ENCODE results near the gene STARD8. TPM values are rescaled to one million over a fixed set of nuclear protein-coding genes. Genes with fewer than 3 reads are reported as not detected.
"Not testable (repeated sequence)": the region's sequence is repeated elsewhere in the genome, so short reads cannot be mapped to it uniquely, and the experiment has no call there.

The STARD8 gene
- total RNA-seq, 2 donors from 2014 or later = 0.27 to 0.43 TPM

DNA sequence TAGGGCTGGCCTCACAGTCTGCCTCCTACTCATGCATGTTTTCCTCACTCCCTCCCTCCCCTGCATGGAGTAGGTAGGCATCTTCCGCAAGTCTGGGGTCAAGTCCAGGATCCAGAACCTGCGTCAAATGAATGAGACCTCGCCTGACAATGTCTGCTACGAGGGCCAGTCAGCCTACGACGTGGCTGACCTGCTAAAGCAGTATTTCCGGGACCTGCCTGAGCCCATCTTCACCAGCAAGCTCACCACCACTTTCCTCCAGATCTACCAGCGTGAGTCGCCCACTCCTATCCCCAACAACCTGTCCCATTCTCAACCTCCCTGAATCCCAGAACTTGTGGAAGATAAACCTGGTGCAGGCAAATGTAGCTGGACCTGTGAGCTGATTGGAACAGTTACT is 73.4 kb downstream of the STARD8 start:
- no peak overlapping the region for H3K27ac Mint-ChIP-seq
- ATAC-seq (no peak), DNase-seq (ENCODE audit: low spot score in 2 of 2) (no peak)
- H3K9me3 Mint-ChIP-seq = no peaks in the 10 kb centered on the region
- no peaks in the 10 kb centered on the region for H3K36me3 Mint-ChIP-seq

DNA sequence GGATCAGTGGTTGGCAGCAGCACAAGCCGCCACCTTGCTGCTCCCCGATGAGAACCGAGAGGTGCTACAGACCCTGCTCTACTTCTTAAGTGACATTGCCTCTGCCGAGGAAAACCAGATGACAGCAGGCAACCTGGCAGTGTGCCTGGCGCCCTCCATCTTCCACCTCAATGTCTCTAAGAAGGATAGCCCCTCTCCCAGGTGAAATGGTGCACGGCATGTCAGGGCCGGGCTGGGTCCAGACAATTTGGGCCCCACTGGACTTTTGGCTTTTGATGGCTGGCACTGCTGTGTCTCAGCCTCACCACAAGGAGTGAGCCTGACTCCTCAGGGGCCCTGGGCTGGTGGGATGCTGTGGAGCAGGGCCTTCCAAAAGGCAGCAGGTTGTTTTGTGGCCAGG is 74.1 kb downstream of the STARD8 start:
- no peak for ATAC-seq
- Mint-ChIP-seq H3K36me3 (no peaks in the 10 kb centered on the region), H3K27ac (no peak overlapping the region), H3K9me3 (no peaks in the 10 kb centered on the region)
- no peak for DNase-seq (ENCODE audit: low spot score in 2 of 2)

DNA sequence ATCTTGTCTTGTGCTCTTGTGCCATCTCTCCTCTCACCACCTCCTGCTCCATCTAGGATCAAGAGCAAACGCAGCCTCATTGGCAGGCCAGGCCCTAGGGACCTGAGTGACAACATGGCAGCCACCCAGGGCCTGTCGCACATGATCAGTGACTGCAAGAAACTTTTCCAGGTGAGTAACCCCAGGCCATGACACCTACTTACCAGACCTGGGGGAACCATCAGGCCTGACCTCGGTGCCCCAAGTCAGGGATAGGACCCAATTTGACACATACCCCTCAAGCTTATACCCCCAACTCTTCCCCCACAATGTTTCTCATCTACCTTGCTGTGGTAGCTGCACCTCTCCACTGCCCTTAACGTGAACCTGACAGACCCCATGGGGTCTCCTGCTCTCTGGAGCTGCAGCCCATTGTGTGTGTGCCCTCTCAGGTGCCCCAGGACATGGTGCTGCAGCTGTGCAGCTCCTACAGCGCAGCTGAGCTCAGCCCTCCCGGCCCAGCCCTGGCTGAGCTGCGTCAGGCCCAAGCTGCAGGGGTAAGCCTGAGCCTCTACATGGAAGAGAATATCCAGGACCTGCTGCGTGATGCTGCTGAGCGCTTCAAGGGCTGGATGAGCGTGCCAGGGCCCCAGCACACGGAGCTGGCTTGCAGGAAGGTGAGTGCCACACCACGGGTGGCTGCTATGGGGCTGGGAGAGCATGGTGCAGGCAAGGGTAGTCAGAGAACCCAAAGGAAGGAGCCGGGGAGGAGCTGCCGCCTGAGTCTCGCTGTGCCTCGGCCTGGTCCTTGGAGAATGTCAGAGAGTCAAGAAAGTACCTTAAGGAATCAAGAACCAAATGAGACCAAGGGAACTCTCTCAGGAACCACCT is 74.8 kb downstream of the STARD8 start:
- Mint-ChIP-seq H3K27ac (no peak overlapping the region), H3K9me3 (no peaks in the 10 kb centered on the region), H3K36me3 (no peaks in the 10 kb centered on the region)
- no peak for ATAC-seq
- DNase-seq (ENCODE audit: low spot score in 2 of 2) = no peak

DNA sequence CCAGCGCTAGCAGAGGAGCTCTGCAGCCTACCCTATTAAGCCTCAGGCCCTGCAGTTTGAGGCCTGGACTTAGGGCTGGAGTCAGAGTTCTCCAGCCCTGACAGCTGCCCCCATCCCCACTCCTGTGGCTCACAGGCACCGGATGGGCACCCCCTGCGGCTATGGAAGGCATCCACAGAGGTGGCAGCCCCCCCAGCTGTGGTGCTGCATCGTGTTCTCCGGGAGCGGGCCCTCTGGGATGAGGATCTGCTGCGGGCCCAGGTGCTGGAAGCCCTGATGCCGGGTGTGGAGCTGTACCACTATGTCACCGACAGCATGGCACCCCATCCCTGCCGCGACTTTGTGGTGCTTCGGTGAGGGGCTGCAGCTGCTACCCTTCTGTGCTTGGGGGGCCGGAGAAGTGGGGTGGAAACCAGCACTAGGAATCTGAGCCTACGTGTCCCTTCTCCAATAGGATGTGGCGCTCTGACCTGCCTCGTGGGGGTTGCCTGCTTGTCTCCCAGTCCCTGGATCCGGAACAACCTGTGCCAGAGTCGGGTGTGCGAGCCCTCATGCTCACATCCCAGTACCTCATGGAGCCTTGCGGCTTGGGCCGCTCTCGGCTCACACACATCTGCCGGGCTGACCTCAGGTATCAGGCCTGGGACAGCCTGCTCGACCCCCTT is 76.2 kb downstream of the STARD8 start:
- Mint-ChIP-seq H3K36me3 (no peaks in the 10 kb centered on the region), H3K27ac (no peak overlapping the region), H3K9me3 (no peaks in the 10 kb centered on the region)
- DNase-seq (ENCODE audit: low spot score in 2 of 2) (no peak), ATAC-seq (no peak)

DNA sequence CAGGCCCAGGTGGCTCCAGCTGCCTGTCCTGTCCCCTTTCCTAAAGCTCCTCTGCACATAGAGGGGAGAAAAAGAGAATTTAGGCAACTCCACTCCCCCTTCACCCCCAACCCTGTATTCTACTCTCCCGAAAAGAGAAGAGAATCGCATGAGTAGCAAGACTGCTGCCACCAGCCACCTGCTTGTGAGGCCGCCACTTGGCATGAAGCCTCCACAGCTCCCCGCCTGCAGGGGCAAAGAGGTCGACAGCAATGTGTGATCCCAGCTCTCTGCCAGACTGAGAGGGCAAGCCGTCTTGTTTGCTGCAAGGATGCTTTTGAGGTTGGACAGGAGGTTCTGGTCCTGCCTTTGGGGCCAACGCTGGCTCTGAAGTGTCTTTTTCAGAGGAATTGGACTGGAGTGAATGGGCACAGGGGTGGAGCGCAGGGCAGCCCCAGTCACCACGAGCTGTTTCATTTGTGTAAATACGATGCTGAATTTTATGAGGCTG is 77.1 kb downstream of the STARD8 start:
- Mint-ChIP-seq H3K9me3 (no peaks in the 10 kb centered on the region), H3K36me3 (no peaks in the 10 kb centered on the region), H3K27ac (no peak overlapping the region)
- DNase-seq (ENCODE audit: low spot score in 2 of 2) = no peak
- ATAC-seq = no peak

DNA sequence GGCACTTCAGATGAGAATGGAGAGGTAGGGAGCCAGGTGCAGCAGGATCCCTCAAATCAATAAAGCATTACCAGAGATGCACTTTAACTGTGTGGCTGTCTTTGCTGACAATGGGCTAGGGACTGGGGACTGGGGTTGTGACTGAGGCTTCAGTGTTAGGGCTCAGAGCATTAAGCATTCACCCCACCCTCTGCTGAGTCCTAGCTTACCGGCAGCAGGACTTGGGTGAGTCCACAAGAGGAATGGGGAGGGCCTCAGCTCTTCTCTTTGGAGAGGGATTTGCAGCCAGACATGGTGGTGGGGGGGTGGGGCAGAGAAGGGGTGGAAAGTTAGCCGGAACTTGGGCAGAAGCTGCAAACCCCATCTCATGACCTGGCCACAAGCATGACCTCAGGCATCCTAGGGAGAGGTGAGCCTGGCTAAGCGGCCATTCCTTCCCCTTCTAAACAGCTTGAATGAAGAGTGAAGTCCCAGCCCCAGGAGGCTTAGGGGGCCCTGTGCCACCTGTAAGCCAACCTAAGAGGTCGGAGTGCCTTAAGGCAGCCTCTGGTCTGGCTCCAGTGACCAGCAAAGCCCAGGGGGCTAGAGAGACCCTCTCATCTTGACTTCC is 78.4 kb downstream of the STARD8 start:
- Mint-ChIP-seq H3K36me3 (no peaks in the 10 kb centered on the region), H3K27ac (no peak overlapping the region), H3K9me3 (no peaks in the 10 kb centered on the region)
- ATAC-seq (no peak), DNase-seq (ENCODE audit: low spot score in 2 of 2) (no peak)

DNA sequence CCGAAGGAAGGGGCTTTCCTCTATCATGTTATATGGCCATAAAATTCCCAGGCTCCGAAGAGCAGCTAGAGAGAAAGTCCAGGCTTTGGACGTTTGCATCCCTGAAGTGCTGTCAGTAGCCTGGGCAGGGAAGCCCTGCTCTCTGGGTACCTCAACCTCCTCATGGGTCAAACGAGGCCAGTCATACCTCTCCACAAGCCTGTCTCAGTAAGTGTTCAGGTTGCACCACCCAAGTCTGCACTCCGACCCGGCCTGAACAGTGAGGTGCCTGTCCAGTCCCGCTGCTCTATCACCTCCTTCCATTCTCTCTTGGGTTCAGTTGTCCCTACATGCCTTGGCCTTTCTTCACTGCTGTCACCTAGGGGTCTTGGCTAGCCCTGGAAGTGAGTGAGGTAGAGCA is 78.9 kb downstream of the STARD8 start:
- no peak for DNase-seq (ENCODE audit: low spot score in 2 of 2)
- H3K27ac Mint-ChIP-seq = no peak overlapping the region
- no peaks in the 10 kb centered on the region for H3K9me3 Mint-ChIP-seq
- no peaks in the 10 kb centered on the region for H3K36me3 Mint-ChIP-seq
- no peak for ATAC-seq

DNA sequence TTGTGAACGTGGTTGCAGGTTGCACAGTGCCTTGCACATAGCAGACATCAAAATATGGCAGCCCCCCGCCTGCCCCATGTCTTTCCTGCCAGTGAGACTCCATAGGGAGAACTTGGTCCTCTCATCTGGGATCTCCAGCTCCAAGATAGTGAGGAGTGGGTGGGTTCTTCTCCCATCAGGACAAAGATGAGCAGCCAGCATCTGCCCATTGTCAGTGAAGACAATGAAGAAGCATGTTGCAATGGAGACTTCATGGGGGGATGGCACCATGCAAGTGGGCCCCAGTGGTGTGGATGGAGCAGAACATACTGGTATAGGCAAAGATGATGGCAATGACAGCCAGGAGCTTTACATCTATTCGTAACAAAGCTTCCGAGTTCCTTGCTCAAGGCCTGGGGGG is 80.2 kb downstream of the STARD8 start:
- ATAC-seq = no peak
- Mint-ChIP-seq H3K27ac (no peak overlapping the region), H3K36me3 (no peaks in the 10 kb centered on the region), H3K9me3 (no peaks in the 10 kb centered on the region)
- no peak for DNase-seq (ENCODE audit: low spot score in 2 of 2)

DNA sequence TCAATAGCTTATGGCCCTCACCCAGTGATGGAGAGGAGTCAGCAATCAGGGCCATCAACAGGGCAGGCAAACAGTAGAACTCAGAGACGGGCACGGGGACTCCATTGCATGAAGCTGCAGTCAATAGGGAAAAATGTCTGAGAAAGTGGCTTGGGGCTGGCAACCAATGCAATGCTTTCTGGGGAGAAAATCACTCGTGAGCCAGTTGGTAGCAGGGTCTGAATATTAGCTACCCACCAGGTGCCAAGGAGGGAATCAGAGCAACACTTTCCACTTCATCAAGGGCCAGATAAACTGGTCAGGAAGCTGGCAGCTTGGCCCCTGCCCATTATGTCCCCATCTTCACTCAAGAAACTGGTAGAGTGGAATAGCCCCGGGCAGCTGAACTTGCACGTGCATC is 80.7 kb downstream of the STARD8 start:
- H3K9me3 Mint-ChIP-seq = no peaks in the 10 kb centered on the region

DNA sequence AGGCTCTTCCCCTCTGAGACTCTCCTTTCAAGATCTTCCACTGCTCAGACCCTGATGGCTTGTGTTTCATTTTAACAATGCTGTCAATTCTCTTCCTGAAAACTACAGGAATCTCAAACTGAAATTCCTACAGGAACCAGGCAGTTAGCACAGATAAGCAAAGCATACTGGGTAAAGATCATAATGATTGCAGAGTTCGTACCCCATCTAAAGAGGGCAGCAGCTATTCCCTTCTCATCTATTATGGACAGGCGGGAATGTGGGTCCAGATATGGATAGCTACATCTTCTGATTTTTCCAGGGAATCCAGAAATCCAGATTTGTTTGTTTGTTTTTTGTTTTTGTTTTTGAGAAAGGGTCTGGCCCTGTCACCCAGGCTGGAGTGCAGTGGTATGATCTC is 83.8 kb downstream of the STARD8 start:
- no peaks in the 10 kb centered on the region for H3K9me3 Mint-ChIP-seq
- H3K27ac Mint-ChIP-seq = no peak overlapping the region
- no peak for ATAC-seq
- no peaks in the 10 kb centered on the region for H3K36me3 Mint-ChIP-seq
- no peak for DNase-seq (ENCODE audit: low spot score in 2 of 2)

More for the DNA sequence above, 80.7 kb downstream of the STARD8 start:
- Mint-ChIP-seq H3K36me3 (no peaks in the 10 kb centered on the region), H3K27ac (no peak overlapping the region)
- ATAC-seq (no peak), DNase-seq (ENCODE audit: low spot score in 2 of 2) (no peak)

DNA sequence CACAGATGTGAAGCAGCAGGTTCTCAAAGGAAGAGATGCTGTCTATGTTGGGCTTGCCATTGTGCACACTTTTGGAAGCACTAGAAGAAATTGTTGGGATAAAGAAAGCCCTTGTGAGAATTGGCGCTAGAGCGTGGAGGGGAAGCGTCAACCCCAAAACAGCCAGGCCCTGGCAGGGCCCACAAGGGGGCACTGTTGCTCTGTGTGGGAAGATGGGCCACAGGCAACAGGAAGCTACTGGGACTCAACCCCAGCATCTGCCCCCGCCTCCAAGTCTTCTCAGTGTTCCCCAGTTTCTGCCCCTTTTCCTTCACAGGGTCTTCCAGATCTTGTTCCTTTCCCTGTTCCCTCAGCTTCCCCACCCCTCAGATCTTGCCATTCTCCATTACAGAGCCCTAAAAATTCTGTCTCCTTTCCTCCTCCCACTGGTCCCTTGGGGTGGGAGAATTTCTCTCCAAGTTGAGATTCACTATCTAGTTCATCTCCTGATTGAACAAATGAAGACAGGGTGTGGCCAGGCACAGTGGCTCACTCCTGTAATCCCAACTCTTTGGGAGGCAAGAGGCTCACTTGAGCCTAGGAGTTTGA is 85.5 kb downstream of the STARD8 start:
- no peaks in the 10 kb centered on the region for H3K36me3 Mint-ChIP-seq
- no peak overlapping the region for H3K27ac Mint-ChIP-seq
- H3K9me3 Mint-ChIP-seq = no peaks in the 10 kb centered on the region
- peak in 1 of 2 donors; percentile 66 for DNase-seq (ENCODE audit: low spot score in 2 of 2)
- peak; percentile 77 to 78 for ATAC-seq

DNA sequence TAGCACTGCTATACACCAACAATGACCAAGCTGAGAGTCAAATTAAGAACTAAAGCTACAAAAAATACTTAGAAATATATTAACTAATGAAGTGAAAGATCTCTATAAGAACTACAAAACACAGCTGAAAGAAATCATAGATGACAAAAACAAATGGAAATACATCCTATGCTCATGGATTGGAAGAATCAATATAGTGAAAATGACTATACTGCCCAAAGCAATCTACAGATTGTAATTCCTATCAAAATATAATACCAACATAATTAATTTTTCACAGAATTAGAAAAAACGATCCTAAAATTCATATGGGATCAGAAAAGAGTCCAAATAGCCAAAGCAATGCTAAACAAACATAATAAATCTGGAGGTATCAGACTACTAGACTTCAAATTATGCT is 87.8 kb downstream of the STARD8 start:
- no peaks in the 10 kb centered on the region for H3K36me3 Mint-ChIP-seq
- H3K9me3 Mint-ChIP-seq = no peaks in the 10 kb centered on the region
- ATAC-seq = no peak
- DNase-seq (ENCODE audit: low spot score in 2 of 2) = no peak
- H3K27ac Mint-ChIP-seq = no peak overlapping the region

DNA sequence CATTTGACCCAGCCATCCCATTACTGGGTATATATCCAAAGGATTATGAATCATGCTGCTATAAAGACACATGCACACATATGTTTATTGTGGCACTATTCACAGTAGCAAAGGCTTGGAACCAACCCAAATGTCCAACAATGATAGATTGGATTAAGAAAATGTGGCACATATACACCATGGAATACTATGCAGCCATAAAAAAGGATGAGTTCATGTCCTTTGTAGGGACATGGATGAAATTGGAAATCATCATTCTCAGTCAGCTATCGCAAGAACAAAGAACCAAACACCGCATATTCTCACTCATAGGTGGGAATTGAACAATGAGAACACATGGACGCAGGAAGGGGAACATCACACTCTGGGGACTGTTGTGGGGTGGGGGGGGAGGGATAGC is 94.4 kb downstream of the STARD8 start:
- H3K9me3 Mint-ChIP-seq; H3K27ac Mint-ChIP-seq; DNase-seq (ENCODE audit: low spot score in 2 of 2); ATAC-seq; H3K36me3 Mint-ChIP-seq: not testable (repeated sequence)

DNA sequence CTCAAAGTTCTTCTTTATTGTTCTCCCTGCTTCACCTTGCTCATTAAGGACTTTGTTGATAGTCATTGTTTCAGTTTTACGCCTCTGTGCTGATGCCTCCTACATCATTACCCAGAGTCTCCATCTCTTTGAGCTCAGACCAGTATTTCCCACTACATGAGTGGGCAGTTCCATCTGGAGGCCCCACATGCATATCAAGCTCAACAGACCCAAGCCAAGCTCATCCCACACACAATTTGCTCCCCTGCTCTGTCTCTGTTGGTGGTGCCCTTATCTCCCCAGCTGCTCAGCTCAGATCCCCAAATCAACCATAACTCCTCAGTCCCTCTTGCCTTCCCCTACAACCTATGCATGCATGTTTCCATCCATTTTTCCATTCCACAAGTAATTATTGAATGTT is 96.3 kb downstream of the STARD8 start:
- peak overlapping the region in 1 of 2 donors; percentile 47 for H3K27ac Mint-ChIP-seq
- H3K9me3 Mint-ChIP-seq = no peaks in the 10 kb centered on the region
- no peaks in the 10 kb centered on the region for H3K36me3 Mint-ChIP-seq
- ATAC-seq (no peak), DNase-seq (ENCODE audit: low spot score in 2 of 2) (no peak)

DNA sequence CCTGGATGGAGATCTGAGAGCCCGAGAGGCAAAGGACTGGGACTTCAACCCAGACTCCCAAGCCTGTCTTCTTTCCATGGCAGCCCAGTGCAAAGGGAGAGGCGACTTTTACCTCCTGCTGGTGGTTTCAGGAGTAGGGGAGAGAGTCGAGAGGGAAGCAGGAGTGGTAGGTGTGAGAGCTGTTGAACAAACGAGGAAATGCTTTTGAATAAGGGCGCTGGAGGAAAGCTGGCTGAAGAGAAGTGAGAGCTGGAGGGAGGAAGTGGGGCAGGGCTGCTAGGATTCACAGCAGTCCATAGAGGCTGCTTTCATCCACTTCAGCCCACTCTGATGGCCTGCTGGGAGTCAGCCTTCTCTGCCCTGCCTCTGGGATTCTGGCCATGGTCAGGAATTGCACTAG is 99.5 kb downstream of the STARD8 start:
- no peak for ATAC-seq
- Mint-ChIP-seq H3K9me3 (no peaks in the 10 kb centered on the region), H3K27ac (no peak overlapping the region), H3K36me3 (no peaks in the 10 kb centered on the region)
- DNase-seq (ENCODE audit: low spot score in 2 of 2) = no peak

DNA sequence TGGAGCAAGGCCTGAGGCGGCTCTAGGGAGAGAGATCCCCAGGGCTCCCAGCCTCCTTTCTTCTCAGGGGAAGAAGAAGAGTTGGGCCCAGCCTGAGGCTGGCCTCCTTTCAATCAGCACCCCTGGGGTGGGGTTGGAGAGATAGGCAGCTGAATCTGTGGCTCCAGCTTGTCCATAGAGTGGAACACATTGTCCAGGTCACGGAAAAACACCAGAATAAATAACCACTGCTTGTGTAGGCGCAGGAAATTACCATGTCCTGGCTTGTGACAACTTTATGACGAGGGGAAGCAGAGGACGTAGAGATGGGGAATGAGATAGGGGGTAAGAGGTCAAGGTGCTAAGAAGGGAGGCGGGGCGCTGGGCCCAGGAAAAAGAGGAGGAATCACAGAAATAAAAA is 100.6 kb downstream of the STARD8 start:
- ATAC-seq (no peak), DNase-seq (ENCODE audit: low spot score in 2 of 2) (no peak)
- Mint-ChIP-seq H3K36me3 (no peaks in the 10 kb centered on the region), H3K9me3 (no peaks in the 10 kb centered on the region), H3K27ac (no peak overlapping the region)

DNA sequence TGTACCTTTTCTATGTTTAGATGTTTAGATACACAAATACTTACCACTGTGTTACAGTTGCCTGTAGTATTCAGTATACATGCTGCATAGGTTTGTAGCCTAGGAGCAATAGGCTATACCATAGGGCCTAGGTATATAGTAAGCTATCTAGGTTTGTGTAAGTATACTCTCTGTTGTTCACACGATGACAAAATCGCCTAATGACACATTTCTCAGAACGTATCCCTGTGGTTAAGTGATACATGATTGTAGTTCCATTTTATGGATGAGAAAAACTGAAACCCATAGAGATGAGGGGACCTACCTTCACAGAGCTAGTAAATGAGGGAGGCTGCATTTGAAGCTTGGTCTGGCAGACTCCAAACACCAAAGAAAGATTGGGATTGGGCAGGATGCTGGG is 102.0 kb downstream of the STARD8 start:
- ATAC-seq (peak; percentile 87 to 97), DNase-seq (ENCODE audit: low spot score in 2 of 2) (no peak)
- peaks cover 0 to 7% of the 10 kb centered on the region in 2 donors for H3K9me3 Mint-ChIP-seq
- H3K27ac Mint-ChIP-seq = no peak overlapping the region
- H3K36me3 Mint-ChIP-seq = no peaks in the 10 kb centered on the region

All from activated naive CD4-positive, alpha-beta T cell treated with anti-CD3 and anti-CD28 coated beads, Interleukin-2, amount 50 U/mL, for 72 hours (primary cell).